Measurements from ENCODE around the gene GYPC.
"Not testable (repeated sequence)": the region's sequence is repeated elsewhere in the genome, so short reads cannot be mapped to it uniquely, and the experiment has no call there.

GYPC gene

DNA sequence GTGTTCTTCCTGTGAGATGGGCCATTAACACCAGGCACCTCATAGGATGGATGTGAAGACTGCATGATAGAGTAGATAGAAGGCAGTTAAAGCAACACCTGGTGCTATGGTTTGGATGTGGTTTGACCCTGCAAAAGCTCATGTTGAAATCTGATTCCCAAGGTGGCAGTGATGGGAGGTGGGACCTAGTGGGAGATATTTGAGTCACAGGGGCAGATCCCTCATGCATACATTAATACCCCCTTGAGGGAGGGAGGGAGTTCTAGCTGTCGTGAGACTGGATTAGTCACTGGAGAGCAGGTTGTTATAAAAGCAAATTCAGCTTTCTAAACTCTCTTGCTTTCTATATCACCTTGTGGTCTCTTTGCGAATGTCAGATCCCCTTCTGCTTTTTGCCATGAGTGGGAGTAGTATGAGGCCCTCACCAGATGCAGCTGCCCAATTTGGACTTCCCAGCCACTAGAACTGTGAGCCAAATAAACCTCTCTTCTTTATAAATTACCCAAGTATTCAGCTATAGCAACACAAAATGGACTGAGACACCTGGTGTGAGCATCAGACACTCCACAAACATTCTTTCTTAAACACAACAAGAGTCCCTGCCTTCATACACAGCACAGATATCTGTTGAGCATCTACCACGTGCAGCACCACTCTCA is 37.1 kb downstream of the GYPC start:
- FAIRE-seq: peak; percentile 52
- DNase-seq (ENCODE audit: insufficient read length, low spot score): not testable (repeated sequence)

DNA sequence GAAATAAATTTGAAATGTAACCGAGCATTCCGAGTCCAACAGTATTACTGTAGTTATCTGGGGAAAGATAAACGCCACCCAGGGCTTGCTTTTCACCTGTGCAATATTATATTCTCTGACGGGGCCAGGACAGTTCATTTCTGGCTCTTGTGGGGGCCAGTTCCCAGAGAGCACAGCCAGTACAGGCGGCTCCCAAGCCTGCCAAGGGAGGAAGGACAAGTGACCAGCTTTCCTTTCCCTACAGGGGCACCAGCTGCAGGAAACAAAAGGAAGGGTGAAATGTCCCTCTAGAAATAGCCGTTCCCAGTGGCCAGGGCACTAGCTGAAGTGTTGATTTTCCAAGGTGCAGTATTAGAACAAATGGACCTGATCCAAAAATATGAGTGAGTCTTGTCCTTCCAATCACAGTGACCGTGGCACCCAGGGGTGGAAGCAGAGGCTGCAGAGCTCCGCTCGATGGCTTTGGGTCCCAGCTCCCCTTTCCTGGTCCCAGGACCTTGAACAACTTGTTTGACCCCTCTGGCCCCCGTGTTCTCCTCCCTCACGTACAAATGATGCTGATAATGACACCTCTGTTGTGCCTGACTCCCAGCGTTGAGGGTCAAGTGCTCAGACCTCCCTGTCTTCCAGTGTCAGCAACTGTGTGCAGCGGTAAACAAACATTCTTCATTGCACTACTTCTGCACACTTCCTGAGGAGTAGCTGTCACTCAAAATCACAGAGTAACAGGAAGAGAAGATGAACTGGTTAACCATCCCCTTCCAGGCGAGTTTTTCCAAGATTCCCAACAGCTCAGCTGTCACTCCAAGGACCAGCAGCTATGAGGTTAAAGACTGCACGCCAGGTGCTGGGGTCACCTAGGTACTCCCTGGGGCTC is 40.9 kb downstream of the GYPC start:
- no peak for DNase-seq (ENCODE audit: insufficient read length, low spot score)
- no peak for FAIRE-seq

DNA sequence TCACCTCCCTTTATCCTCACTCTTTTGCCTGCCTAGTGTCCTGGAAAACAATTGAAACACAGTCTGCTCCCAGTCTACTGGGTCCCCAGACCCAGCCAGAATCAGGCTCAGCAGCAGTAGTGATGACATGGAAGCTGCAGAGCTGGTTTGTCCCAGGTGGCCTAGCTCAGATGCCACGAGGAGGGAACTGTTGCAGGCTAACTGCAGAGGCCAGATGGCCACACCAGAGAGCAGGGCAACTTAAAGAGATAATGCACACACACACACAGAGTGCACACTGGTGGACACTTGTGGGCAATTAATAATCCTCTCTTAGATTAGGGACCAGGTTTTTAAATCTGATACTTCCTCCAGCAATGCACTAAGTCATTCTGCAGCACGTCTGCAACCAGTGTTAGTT is 42.4 kb downstream of the GYPC start:
- no peak for FAIRE-seq
- DNase-seq (ENCODE audit: insufficient read length, low spot score): no peak

DNA sequence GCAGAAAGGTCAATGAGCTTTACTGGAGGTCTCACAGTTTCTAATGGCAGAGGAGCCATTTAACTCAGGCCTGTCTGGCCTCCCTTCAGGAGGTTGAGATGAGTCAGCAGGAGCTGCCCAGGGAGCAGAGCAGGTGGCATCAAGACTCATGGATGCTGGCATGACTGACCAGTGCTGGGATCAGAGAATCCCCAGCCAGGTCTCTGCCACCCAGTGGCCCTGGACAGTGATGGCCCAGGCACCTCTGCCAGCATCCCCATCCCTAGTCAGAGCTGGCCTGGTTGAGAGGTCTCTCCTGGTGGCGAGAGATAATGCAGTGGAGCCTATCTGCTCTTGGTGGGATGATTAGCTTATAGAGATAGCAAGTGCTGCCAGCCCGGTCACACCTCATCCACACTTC is 43.1 kb downstream of the GYPC start:
- FAIRE-seq (no peak), DNase-seq (ENCODE audit: insufficient read length, low spot score) (no peak)

DNA sequence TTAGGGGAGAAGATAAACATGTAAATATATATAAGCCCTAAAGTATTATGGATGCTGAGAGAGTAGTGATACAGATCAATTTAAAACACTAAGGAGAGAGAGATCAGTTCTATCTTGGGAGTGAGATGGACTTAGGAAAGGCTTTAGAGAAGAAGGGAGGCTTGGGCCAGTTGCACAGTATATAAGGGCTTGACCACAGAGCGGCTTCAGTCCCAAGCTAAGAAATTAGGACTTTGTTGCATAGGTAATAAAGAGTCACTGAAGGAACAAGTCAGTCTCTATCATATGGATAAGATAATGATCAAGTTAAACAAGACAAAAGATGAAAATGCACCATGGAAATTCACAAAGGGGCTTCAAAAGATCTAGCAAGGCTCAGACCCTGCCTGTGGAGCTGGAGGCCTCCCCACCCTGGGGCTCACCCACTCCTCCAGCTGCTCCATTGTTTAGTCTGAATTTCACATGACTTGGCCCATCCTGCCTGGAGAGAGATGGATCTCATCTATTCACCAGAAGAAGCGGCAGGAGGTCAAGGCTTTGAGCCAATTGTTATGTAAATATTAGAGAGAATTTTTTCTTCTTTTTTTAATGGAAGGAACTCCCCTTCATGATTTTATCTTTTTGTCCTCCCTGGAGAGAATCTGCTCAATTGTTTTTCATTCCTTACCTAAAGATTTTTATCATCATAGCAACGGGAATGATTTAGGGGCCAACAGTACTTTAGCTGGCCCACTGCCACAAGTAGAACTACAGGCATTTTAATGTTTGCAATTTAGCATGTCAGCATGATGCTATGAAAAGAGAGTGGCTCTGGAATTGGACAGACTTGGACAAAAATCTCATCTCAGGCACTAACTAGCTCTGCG is 44.0 kb downstream of the GYPC start:
- no peak for FAIRE-seq
- DNase-seq (ENCODE audit: insufficient read length, low spot score): no peak

DNA sequence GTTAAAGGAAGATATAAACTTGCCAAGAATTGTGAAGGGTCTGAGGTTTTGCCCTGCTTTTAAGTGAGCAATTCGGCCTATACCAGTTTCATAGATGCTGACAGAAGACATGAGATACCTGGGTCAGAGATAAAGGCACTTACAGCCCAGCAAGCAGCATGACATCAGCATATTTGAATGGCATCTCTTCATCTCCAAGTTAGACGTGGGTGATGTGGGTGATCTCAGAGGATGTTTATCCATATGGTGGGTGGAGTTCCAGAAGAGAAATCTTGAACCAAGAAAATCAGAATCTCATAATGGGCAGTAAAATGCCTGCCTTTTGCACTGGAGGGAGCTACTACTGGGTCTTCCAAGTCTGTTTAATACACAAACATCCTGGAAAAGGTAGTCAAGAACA is 44.7 kb downstream of the GYPC start:
- DNase-seq (ENCODE audit: insufficient read length, low spot score) (no peak), FAIRE-seq (no peak)

DNA sequence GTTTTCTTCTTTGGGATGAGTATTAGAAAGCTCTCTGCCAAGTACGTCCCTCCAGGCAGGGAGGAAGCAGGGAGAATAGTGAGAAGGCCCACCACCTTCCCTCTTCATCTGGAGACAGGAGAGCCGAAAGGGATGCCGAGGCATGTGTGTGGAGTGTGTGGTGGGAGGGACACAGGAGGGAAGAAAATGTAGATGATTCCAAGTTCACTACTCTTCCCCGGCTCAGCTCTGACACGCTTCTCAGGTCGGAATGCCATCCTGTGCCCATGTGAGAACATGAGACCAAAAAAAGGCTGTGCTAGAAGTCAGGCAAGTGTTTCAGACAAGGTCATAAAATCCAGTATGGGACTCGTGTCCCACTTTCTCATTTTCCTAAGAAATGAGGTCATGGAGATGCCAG is 47.4 kb downstream of the GYPC start:
- DNase-seq (ENCODE audit: insufficient read length, low spot score) (no peak), FAIRE-seq (no peak)

DNA sequence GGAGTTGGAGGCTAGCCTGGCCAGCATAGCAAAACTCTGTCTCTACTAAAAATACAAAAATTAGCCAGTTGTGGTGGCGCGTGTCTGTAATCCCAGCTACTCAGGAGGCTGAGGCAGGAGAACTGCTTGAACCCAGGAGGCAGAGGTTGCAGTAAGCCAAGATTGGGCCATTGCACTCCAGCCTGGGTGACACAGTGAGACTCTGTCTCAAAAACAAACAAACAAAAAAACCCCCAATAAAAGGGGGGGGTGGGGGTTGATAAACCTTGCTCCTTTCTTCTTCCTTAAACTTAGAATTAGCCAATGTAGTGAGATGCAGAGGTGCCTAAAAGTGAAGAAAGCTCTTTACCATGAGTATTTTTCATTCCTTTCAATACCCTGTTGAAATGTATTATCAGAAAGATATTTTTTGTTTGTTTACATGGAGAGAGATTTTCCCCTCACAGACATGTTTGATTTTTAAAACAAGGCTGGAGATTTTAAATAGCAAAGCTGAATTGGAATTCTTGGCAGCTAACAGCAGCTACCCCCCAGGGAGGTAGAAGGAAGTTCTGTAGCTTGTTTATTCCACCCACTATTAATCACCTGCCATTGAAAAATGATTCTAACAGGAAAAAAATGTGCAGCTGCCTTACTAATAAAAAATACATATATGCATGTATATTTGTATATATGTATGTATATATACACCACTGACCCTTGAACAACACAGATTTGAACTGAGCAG is 48.6 kb downstream of the GYPC start:
- no peak for FAIRE-seq
- no peak for DNase-seq (ENCODE audit: insufficient read length, low spot score)

DNA sequence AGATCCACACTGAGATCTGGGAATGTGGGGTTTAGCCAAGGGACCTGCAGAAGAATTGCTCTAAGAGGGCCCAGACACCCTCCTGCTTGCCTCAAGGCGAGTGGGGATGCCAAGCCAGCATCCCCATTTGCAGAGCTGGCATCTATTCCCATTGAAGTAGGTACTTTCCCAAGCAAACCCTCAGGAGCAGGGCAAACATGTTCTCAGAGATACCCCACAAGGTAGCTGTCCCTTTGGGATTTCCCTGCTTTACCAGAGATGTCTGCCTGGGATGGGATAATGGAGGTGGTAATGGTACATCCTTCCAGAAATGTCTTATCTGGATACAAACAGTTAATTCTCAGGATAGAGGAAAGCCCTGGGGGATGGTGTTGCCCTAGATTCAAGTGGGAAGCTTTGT is 51.2 kb downstream of the GYPC start:
- DNase-seq (ENCODE audit: insufficient read length, low spot score) (no peak), FAIRE-seq (no peak)

DNA sequence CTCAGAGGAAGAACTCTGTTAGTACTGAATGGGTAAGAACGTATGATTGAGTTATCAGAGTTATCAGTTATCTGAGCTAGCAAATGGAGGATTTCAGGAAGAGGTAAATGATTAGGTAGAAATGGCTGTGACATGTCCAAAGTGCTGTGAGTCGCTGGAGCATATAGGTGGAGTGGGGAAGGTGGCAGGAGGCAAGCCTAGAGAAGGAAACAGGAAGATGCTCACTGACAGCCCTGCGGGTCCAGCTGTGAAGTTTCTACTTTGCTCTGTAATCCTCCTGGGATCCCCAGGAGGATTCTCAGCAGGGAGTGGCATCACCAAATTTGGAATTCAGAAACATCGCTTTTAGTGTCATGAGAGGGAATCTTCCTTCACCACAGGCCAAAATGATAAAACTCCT is 52.0 kb downstream of the GYPC start:
- DNase-seq (ENCODE audit: insufficient read length, low spot score) (no peak), FAIRE-seq (no peak)

DNA sequence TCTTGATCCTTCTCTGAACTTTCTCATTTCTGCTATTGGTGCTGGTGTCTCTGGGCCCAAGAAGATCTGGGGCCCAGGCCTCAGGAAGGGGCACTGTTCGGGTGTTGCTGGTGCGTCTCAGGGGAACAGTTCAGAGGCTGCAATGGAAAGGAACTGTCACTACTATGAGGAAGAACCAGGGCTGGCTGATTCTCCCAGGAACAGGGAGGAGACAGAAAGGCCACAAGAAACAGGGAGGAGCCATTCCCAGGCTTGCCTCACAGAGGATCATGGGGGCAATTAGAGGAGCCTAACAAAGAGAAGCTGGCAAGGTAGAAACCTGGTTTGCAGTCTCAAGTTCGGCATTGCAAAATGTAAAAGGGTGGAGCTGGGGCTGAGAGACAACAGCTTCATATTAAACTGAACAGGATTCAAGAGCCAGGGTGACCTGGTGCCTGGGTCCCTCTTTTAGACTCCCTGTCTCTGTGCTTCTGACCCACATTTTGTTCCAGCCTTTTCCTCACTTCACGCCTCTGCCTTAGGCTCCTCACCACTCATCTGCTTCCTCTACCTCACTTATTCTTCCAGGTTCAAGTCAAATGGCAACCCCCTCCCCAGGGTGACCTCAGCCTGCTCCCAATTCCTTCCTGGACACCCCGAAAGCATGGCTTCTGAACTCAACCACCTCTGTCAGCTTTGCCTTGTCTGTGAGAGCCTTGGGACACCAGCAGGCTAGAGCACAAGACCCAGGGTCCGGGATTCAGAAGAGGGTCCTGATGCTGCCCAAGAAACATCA is 58.4 kb downstream of the GYPC start:
- no peak for DNase-seq (ENCODE audit: insufficient read length, low spot score)
- FAIRE-seq: no peak

DNA sequence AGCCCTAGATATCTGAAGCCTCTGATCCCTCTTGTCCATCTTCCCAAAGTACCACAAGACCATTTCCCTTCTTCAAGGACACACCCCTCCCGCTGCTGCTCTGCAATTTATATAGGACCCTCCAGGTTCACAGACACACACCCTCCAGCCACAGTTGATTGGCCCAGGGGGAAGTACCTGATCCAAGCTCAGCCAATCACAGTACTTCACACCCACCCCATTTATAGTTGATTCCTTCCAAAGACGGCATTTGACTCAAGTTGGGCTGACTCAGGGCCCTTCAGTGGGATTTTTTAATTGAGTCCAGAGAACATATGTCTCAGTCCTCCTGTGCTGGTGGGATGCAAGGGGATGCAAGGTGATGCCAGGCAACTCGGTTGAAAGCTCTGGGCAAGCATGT is 59.2 kb downstream of the GYPC start:
- no peak for FAIRE-seq

DNA sequence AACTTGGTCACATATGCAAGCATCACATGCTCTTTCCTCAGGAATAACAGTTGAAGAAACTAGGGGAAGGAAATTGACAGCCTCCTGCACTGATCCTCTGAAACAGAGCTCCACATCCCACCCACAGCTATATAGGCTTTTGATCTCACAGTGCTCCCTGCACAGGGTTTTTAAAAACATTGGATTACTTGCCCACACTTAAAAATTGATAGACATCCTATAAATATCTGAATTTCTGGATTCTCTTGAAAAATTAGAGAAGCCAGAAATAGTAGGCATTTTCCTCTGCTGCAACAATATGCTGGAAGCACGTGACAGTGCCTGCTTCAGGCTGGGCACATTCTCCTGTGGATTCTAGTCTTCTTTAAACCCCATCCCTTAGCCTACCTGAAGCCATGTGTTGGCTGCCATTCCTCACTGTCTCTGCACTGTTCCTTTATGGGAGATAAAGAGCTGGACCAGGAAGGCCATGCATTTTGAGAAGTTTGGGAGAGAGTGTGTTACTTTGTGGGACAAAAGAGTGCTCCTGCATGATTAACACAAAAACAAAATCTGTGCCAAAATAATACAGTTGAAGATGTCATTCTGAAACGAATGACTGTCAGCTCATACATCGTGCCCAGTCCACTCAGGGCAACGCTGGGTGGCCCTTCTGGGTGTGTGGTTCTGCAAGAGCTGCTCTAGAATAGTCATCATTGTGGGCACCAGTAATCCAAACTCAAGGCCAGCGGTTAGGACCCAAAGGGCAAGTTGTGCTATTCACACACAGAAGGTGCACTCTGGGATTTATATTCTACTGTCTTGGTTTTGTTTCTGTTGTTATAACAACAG is 59.8 kb downstream of the GYPC start:
- DNase-seq (ENCODE audit: insufficient read length, low spot score) (no peak), FAIRE-seq (no peak)

More for the DNA sequence above, 59.2 kb downstream of the GYPC start:
- DNase-seq (ENCODE audit: insufficient read length, low spot score): no peak

DNA sequence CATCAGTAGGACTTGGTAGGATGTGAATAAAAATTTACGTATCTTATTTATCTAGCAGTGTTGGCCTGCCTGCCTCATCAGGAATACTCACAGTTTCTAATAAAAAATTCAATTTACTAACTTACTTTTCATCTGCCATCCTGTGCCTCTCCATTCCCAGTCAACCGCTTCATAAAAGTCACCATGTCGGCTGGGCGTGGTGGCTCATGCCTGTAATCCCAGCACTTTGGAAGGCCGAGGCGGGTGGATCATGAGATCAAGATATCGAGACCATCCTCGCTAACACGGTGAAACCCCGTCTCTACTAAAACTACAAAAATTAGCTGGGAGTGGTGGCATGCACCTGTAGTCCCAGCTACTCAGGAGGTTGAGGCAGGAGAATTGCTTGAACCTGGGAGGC is 61.3 kb downstream of the GYPC start:
- FAIRE-seq; DNase-seq (ENCODE audit: insufficient read length, low spot score): not testable (repeated sequence)

DNA sequence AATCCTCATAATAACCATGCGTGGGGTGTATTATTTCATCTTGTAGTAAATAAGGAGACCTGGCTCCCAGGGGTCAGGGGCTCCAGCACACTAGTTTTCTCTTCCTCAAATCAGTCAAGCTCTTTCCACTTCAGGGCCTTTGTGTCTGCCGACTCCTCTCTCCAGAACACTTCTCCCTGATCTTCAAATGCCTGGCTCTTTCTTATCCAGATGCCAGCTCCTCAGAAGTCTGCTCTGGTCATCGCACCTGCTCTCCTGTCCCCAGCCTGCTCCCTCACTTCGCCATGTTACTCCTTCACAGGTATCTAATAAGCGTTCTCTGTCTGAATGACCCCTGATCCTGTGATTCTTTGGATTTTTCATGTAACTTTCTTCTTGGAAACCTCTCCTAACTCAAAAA is 62.0 kb downstream of the GYPC start:
- FAIRE-seq (no peak), DNase-seq (ENCODE audit: insufficient read length, low spot score) (no peak)

DNA sequence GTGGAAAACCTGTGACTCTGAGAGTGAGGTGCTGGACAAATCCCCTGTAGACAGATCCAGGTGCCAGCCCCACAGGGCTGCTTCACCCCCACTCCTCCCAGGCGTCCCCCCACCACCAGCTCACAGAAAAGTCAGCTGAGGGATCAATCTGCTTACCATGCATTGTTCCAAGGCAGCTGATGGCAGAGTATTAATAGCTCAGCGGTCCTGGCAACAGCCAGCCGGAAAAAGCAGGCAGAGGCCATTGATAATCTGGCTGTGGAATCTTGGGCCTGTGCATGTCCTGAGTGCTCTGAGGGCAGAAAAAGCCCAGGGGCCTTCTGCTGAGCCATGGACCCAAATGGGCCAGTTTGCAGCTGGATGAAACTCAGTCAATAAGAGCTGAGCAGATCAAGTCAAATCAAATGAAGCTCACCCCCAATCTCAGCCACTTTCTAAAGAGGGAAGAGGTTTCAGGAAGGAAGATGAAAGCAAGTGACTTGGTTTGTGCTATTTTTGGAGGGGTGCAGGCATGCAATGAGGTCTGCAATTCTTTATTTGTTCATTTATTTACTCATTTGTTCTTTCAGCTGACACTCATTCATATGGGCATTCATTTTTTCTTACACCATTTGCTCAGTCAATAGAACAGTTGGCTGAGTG is 63.4 kb downstream of the GYPC start:
- FAIRE-seq (no peak), DNase-seq (ENCODE audit: insufficient read length, low spot score) (no peak)

DNA sequence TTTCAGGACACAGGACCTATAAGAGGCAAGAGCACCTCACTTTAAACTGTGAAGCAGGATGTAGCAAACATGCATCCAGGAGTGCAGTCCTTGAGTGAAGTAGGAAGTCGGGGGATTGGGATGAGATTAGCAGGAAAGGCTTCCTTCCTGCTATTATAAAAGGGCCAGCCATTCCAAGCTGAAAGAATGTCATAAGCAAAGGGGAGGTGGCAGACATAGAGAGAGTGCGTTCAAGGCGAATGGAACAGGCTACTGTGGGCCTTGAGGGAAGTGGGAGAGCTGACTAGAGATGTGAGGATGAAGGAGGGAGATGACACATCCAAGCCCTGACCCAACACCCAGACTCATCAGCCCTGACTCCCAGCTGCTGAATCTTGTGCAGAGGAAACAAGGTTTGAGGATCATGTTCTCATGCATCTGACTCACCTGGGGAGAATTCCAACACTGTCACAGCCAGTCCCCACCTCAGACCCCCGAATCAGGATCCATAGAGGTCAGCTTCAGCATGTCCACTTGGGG is 63.9 kb downstream of the GYPC start:
- DNase-seq (ENCODE audit: insufficient read length, low spot score) (peak; percentile 29), FAIRE-seq (peak; percentile 42)

DNA sequence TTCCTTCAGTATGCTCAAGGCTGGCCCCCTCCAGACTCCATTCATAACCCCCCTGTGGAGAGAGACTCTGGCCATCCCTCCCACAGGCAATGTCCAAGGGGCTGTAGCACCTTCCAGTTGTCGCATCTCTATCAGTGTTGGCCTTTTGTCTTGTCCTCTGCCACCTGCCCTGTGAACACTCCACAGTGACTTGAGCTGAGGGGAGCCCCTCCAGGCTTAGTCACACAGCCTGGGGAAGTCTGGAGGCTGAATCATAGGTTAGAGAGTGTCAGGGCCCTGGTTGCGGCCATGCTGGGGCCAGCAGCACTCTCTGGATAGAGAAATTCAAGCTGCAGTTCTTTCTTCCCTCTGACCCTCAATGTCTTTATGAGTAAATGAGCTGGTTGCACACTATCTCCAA is 64.7 kb downstream of the GYPC start:
- FAIRE-seq (no peak), DNase-seq (ENCODE audit: insufficient read length, low spot score) (no peak)
